ENCODE results near the gene TNFSF12.

GRCh38 chr17:7523033-7523432, 25.8 kb upstream of the TNFSF12 start:
- TF ChIP-seq EZH2phosphoT487 (IDR thresholded peaks at IDR 0.05; ENCODE audit: borderline replicate concordance, low read length) (no peak), CTCF (conservative IDR thresholded peaks at IDR 0.05; ENCODE audit: low read depth, low read length) (peak; percentile 47; the same call in 1 of the 2 replicates), EZH2 (IDR thresholded peaks at IDR 0.05; ENCODE audit: low read length, unreplicated experiment) (no peak)

All from PC-3 (cell line).